Measurements from ENCODE around the gene PEX11A.

DNA sequence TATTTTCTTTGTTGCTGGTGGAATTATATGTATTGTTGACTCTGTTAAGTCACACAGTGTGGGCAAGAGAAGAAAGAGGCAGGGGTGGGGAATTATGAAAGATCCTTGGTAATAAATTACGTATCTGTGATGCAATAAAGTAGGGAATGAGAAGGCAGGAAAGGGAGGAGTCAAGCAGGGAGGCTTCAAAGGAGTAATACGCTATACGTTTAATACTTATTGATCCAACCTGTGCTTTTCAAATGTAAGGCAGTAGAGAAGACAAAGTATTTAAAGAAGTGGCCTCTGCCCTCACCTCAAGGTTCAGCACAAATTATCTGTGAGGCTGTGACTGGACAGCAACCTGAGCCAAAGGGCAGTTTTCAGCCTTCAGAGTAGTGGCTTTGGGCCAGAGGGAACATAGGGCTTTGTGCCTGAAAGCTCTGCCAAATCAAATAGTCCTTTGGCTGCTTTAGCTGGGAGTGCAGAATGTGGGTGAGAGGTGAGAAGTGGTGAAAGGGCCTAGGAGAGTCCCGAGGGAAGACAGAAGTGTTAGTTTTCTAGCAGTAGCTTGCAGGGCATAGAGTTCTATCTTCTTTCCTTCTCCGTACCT, 10.2 kb downstream of the PEX11A start:
- TF ChIP-seq, protein P1, sequence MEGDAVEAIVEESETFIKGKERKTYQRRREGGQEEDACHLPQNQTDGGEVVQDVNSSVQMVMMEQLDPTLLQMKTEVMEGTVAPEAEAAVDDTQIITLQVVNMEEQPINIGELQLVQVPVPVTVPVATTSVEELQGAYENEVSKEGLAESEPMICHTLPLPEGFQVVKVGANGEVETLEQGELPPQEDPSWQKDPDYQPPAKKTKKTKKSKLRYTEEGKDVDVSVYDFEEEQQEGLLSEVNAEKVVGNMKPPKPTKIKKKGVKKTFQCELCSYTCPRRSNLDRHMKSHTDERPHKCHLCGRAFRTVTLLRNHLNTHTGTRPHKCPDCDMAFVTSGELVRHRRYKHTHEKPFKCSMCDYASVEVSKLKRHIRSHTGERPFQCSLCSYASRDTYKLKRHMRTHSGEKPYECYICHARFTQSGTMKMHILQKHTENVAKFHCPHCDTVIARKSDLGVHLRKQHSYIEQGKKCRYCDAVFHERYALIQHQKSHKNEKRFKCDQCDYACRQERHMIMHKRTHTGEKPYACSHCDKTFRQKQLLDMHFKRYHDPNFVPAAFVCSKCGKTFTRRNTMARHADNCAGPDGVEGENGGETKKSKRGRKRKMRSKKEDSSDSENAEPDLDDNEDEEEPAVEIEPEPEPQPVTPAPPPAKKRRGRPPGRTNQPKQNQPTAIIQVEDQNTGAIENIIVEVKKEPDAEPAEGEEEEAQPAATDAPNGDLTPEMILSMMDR (conservative IDR thresholded peaks at IDR 0.05; ENCODE audit: low read length): no peak
- TF ChIP-seq EZH2phosphoT487 (IDR thresholded peaks at IDR 0.05; ENCODE audit: borderline replicate concordance): no peak
